Raji (cell line): ENCODE data around the gene NIN.

Experiments used
- POLR2A ChIP-seq: IDR thresholded peaks from 2 replicates; pipeline ENCODE4 v1.6.1; 2011; ENCODE audit warnings: low read depth, low read length, control low read depth; ENCODE audit not compliant: insufficient read depth

NIN gene

GRCh38 chr14:50785457-50786063 is 45.4 kb downstream of the NIN start:
- TF ChIP-seq POLR2A, result no peak

- no peak for TF ChIP-seq POLR2A
Measured at GRCh38 chr14:50784683-50785456, 46.1 kb downstream of the NIN start.

- no peak for TF ChIP-seq POLR2A
Measured at GRCh38 chr14:50783563-50783962, 47.4 kb downstream of the NIN start.

- TF ChIP-seq POLR2A, result no peak
Measured at GRCh38 chr14:50780393-50780792, 50.6 kb downstream of the NIN start.

- no peak for TF ChIP-seq POLR2A
Measured at GRCh38 chr14:50778721-50779483, 52.1 kb downstream of the NIN start.

- no peak for TF ChIP-seq POLR2A
Measured at GRCh38 chr14:50776522-50776921, 54.4 kb downstream of the NIN start.

GRCh38 chr14:50775357-50775756 is 55.6 kb downstream of the NIN start:
- no peak for TF ChIP-seq POLR2A

- no peak for TF ChIP-seq POLR2A
Measured at GRCh38 chr14:50774542-50775267, 56.3 kb downstream of the NIN start.

GRCh38 chr14:50773632-50774541 is 57.1 kb downstream of the NIN start:
- no peak for TF ChIP-seq POLR2A

GRCh38 chr14:50772412-50772811 is 58.5 kb downstream of the NIN start:
- TF ChIP-seq POLR2A, result no peak

GRCh38 chr14:50770586-50770985 is 60.4 kb downstream of the NIN start:
- no peak for TF ChIP-seq POLR2A

GRCh38 chr14:50769863-50770500 is 61.0 kb downstream of the NIN start:
- no peak for TF ChIP-seq POLR2A

GRCh38 chr14:50768680-50769079 is 62.3 kb downstream of the NIN start:
- TF ChIP-seq POLR2A, result no peak
